Stimulated activated CD8-positive, alpha-beta memory T cell treated with anti-CD3 and anti-CD28 coated beads, Interleukin-2, amount 100 ng/mL, for 1 hour (primary cell): Measurements from ENCODE around the gene SLC27A2.

Experiments used
- DNase-seq, 2 donors: peaks; one replicate each; pipeline ENCODE4 v3.0.0-alpha.2; 2020; ENCODE audit warnings: low read depth in 2 of 2

Gene SLC27A2

GRCh38 chr15:50275091-50275490 is 93.1 kb downstream of the SLC27A2 start:
- no peak for DNase-seq

- no peak for DNase-seq
These were observed 93.9 kb downstream of the SLC27A2 start for GRCh38 chr15:50275908-50276307.

GRCh38 chr15:50277370-50277769 is 95.4 kb downstream of the SLC27A2 start:
- no peak for DNase-seq

GRCh38 chr15:50278496-50278895 is 96.5 kb downstream of the SLC27A2 start:
- no peak for DNase-seq

GRCh38 chr15:50280271-50280670 is 98.3 kb downstream of the SLC27A2 start:
- DNase-seq: no peak

- DNase-seq: no peak
These were observed 99.4 kb downstream of the SLC27A2 start for GRCh38 chr15:50281427-50281826.
